Right renal cortex interstitium (tissue), 3 donors: Measurements from ENCODE around the gene SEMA3B. TPM values are rescaled to one million over a fixed set of nuclear protein-coding genes. Genes with fewer than 3 reads are reported as not detected.
"Not testable (repeated sequence)": the region's sequence is repeated elsewhere in the genome, so short reads cannot be mapped to it uniquely, and the experiment has no call there.

Experiments used
- DNase-seq, 3 donors: peaks; one replicate each; pipeline ENCODE4 v3.0.0-alpha.2; 2013; ENCODE audit warnings: low read depth in 3 of 3, low spot score in 2 of 3
- polyA plus RNA-seq, 3 donors: library from polyadenylated mRNA; unstranded; fragments of 120-200 nt; gene quantifications; one replicate each; pipeline ENCODE4 v1.2.1, GENCODE V29; 2013; ENCODE audit not compliant: insufficient read length in 3 of 3

SEMA3B gene
- polyA plus RNA-seq, 3 donors = 75.2 to 77.0 (median 76.3) TPM

GRCh38 chr3:50258029-50258680 is 10.8 kb upstream of the SEMA3B start:
- no peak for DNase-seq

GRCh38 chr3:50258979-50259378 is 10.0 kb upstream of the SEMA3B start:
- DNase-seq = no peak

GRCh38 chr3:50259432-50260026 is 9.4 kb upstream of the SEMA3B start:
- DNase-seq = no peak

GRCh38 chr3:50260027-50260941 is 8.7 kb upstream of the SEMA3B start:
- peak; percentile 83 to 90 (median 86) for DNase-seq

- no peak for DNase-seq
Observed at GRCh38 chr3:50260942-50261441, 8.0 kb upstream of the SEMA3B start.

- DNase-seq = no peak
Observed at GRCh38 chr3:50261505-50261904, 7.4 kb upstream of the SEMA3B start.

GRCh38 chr3:50262200-50262599 is 6.7 kb upstream of the SEMA3B start:
- not testable (repeated sequence) for DNase-seq

- DNase-seq = no peak
Observed at GRCh38 chr3:50262778-50263177, 6.2 kb upstream of the SEMA3B start.

GRCh38 chr3:50263478-50264382 is 5.2 kb upstream of the SEMA3B start:
- no peak for DNase-seq

GRCh38 chr3:50264383-50264963 is 4.5 kb upstream of the SEMA3B start:
- peak; percentile 82 to 91 (median 85) for DNase-seq

- DNase-seq = no peak
Observed at GRCh38 chr3:50264964-50265485, 3.9 kb upstream of the SEMA3B start.

GRCh38 chr3:50265571-50265970 is 3.4 kb upstream of the SEMA3B start:
- no peak for DNase-seq

GRCh38 chr3:50266017-50266416 is 2.9 kb upstream of the SEMA3B start:
- no peak for DNase-seq

- DNase-seq = no peak
Observed at GRCh38 chr3:50266836-50267235, 2.1 kb upstream of the SEMA3B start.

GRCh38 chr3:50267280-50267913 is 1.6 kb upstream of the SEMA3B start:
- DNase-seq = no peak

- no peak for DNase-seq
Observed at GRCh38 chr3:50268276-50268675, 671 bp upstream of the SEMA3B start.

GRCh38 chr3:50269460-50269859 is 513 bp downstream of the SEMA3B start:
- DNase-seq = no peak

- DNase-seq = no peak
Observed at GRCh38 chr3:50269977-50270413, 1.0 kb downstream of the SEMA3B start.
